Breast epithelium (tissue), 4 donors: ENCODE data around the gene PTPN1. TPM values are rescaled to one million over a fixed set of nuclear protein-coding genes. Genes with fewer than 3 reads are reported as not detected.

ENCODE experiments used
- DNase-seq, 2 donors: peaks; one replicate each; pipeline ENCODE4 v3.0.0-alpha.2; 2019; ENCODE audit warnings: low spot score in 2 of 2
- H3K27ac ChIP-seq, 2 donors: fragments of 200-600 bp; sonication (generic) in 1 of 2; one replicate each; pipeline ENCODE4 v1.5.1; 2016 to 2019; ENCODE audit warnings: mild to moderate bottlenecking in 1 of 2
- H3K27me3 ChIP-seq, 2 donors: fragments of 200-600 bp; sonication (generic) in 1 of 2; one replicate each; pipeline versions ENCODE4 v1.5.1 to v1.6.0; 2017 to 2019; ENCODE audit warnings: control low read depth in 1 of 2, mild to moderate bottlenecking in 1 of 2
- H3K36me3 ChIP-seq: fragments of 200-600 bp; one replicate; pipeline ENCODE4 v1.5.1; 2019
- H3K4me1 ChIP-seq, 2 donors: fragments of 200-600 bp; sonication (generic); one replicate each; pipeline ENCODE4 v1.5.1; 2016 to 2019; ENCODE audit warnings: control low read depth in 1 of 2
- H3K4me3 ChIP-seq, 3 donors: fragments of 200-600 bp; sonication (generic); 1 replicate in 2 of 3; 2 replicates in 1 of 3; pipeline ENCODE4 v1.5.1; 2016 to 2019; ENCODE audit warnings: mild to moderate bottlenecking in 3 of 3, moderate library complexity in 2 of 3
- H3K9me3 ChIP-seq, 2 donors: fragments of 200-600 bp; sonication (generic) in 1 of 2; one replicate each; pipeline ENCODE4 v1.5.1; 2016 to 2019; ENCODE audit warnings: control low read depth in 1 of 2
- POLR2A ChIP-seq: fragments of 450-650 bp; IDR thresholded peaks from one replicate; pipeline ENCODE4 v1.6.1; 2016; ENCODE audit warnings: antibody characterized with exemption, mild to moderate bottlenecking, moderate library complexity
- POLR2AphosphoS5 ChIP-seq, 3 donors: sonication (generic); formaldehyde crosslinking; IDR thresholded peaks; one replicate each; pipeline ENCODE4 v1.6.1; 2017; ENCODE audit warnings: antibody characterized with exemption in 3 of 3
- intact Hi-C: fragments of 100-400 bp; cut with DNase I; formaldehyde crosslinking; loops from one replicate; pipeline ENCODE4 v1.15.1; 2023; ENCODE audit warnings: low total_unique reads
- total RNA-seq, 3 donors: library from RNA; depleted of rRNA; stranded (reverse); fragments of >200 nt; gene quantifications; one replicate each; pipeline ENCODE4 v1.1.0, GENCODE V29; 2016
- TF ChIP-seq, protein P1 (sequence below), 3 donors: fragments of 450-650 bp; IDR thresholded peaks; one replicate each; pipeline ENCODE4 v1.5.1; 2016 to 2017; ENCODE audit warnings: antibody characterized with exemption in 3 of 3, mild to moderate bottlenecking in 3 of 3, moderate library complexity in 3 of 3

Gene PTPN1
- total RNA-seq, 3 donors from 2014 or later: 23.8 to 29.2 (median 28.5) TPM

GRCh38 chr20:50579511-50579910, 69.3 kb downstream of the PTPN1 start:
- TF ChIP-seq POLR2A (no peak), POLR2AphosphoS5 (IDR thresholded peaks at IDR 0.05) (no peak)
- TF ChIP-seq, protein P1, sequence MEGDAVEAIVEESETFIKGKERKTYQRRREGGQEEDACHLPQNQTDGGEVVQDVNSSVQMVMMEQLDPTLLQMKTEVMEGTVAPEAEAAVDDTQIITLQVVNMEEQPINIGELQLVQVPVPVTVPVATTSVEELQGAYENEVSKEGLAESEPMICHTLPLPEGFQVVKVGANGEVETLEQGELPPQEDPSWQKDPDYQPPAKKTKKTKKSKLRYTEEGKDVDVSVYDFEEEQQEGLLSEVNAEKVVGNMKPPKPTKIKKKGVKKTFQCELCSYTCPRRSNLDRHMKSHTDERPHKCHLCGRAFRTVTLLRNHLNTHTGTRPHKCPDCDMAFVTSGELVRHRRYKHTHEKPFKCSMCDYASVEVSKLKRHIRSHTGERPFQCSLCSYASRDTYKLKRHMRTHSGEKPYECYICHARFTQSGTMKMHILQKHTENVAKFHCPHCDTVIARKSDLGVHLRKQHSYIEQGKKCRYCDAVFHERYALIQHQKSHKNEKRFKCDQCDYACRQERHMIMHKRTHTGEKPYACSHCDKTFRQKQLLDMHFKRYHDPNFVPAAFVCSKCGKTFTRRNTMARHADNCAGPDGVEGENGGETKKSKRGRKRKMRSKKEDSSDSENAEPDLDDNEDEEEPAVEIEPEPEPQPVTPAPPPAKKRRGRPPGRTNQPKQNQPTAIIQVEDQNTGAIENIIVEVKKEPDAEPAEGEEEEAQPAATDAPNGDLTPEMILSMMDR (IDR thresholded peaks at IDR 0.05): no peak
- intact Hi-C loops: loop anchor here (5.0 kb wide), 1 partner anchor 392 kb away; no protein-coding TSS in a partner anchor
- no peaks in the 10 kb centered on the region for H3K36me3 ChIP-seq
- DNase-seq: no peak
- no peak overlapping the region for H3K27ac ChIP-seq
- peaks cover 0 to 10% of the 10 kb centered on the region in 2 donors for H3K4me1 ChIP-seq
- H3K4me3 ChIP-seq: no peak overlapping the region
- H3K9me3 ChIP-seq: no peaks in the 10 kb centered on the region
- no peaks in the 10 kb centered on the region for H3K27me3 ChIP-seq

GRCh38 chr20:50580016-50580747, 70.0 kb downstream of the PTPN1 start:
- peak in 1 of 2 donors; percentile 46 for DNase-seq
- TF ChIP-seq POLR2AphosphoS5 (IDR thresholded peaks at IDR 0.05) (peak in 1 of 3 donors; percentile 36), POLR2A (no peak)
- TF ChIP-seq, protein P1 (IDR thresholded peaks at IDR 0.05): peak in 2 of 3 donors; percentile 72 to 75
- intact Hi-C loops: no loop called here
- Histone ChIP-seq H3K36me3 (no peaks in the 10 kb centered on the region), H3K27ac (peak overlapping the region in 1 of 2 donors; percentile 16), H3K4me1 (peaks cover 0 to 10% of the 10 kb centered on the region in 2 donors), H3K9me3 (no peaks in the 10 kb centered on the region), H3K4me3 (no peak overlapping the region), H3K27me3 (no peaks in the 10 kb centered on the region)

DNA sequence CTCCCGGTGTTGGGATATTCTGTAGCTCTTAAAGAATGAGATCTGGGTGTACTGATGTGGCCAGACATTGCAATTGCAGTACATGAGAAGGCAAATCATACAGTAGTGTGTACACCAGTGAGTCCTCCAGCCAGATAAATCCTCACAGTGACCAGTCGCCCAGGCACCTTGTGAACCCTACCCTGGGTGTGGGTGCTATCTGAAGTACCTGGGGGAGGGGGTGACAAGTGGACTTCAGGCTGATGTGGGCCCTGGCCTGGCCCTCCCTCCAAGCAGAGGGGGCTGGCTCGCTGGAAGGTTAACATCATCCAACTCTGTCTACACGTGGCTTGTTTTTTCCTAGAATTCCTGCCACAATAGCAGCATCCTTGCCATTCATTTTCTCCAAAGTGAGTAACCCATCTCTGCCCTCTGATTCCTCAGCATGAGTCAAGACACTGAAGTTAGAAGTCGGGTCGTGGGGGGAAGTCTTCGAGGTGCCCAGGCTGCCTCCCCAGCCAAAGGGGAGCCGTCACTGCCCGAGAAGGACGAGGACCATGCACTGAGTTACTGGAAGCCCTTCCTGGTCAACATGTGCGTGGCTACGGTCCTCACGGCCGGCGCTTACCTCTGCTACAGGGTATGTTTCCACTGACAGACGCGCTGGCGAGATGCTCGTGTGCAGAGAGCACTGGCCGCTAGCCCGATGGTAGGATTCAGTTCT, 70.8 kb downstream of the PTPN1 start:
- intact Hi-C loops: no loop called here
- TF ChIP-seq, protein P1 (IDR thresholded peaks at IDR 0.05): no peak
- TF ChIP-seq POLR2A: no peak
- TF ChIP-seq POLR2AphosphoS5 (IDR thresholded peaks at IDR 0.05): no peak
- Histone ChIP-seq H3K27me3 (no peaks in the 10 kb centered on the region), H3K36me3 (no peaks in the 10 kb centered on the region), H3K4me3 (no peak overlapping the region), H3K27ac (no peak overlapping the region), H3K9me3 (no peaks in the 10 kb centered on the region), H3K4me1 (peaks cover 0 to 10% of the 10 kb centered on the region in 2 donors)
- no peak for DNase-seq

DNA sequence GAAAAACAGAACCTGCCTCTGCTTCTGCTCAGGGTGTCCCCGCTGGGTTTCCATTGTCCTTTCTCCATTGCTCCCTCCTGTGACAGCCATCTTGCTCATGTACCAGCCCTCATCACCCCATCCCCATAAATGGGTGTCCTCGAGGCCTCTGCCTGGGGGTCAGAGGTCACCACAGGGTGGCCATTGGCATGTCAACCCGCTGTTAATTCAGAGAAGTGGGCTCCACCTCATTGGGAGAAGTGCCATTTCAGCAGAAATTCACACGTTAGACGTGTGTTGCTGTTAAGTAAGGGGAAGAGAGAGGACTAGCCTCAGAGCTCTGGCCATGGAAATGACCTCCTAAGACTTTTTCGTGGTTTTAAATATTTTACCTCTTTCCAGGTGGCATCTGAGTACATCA, 71.9 kb downstream of the PTPN1 start:
- intact Hi-C loops: no loop called here
- no peaks in the 10 kb centered on the region for H3K27me3 ChIP-seq
- no peak overlapping the region for H3K4me3 ChIP-seq
- TF ChIP-seq POLR2A (no peak), POLR2AphosphoS5 (IDR thresholded peaks at IDR 0.05) (no peak)
- TF ChIP-seq, protein P1 (IDR thresholded peaks at IDR 0.05): no peak
- no peaks in the 10 kb centered on the region for H3K9me3 ChIP-seq
- DNase-seq: no peak
- no peak overlapping the region for H3K27ac ChIP-seq
- peaks cover 0 to 6% of the 10 kb centered on the region in 2 donors for H3K4me1 ChIP-seq
- no peaks in the 10 kb centered on the region for H3K36me3 ChIP-seq
